GM19035 (cell line): Measurements from ENCODE around the gene OTUD7B.
A peak's percentile ranks its signal among the peaks of the same experiment; 100 is the strongest.

Source experiments
- ATAC-seq: cut with Tn5 transposase; IDR thresholded peaks from one replicate; pipeline ENCODE4 v1.9.1; 2021; ENCODE audit not compliant: unreplicated experiment

OTUD7B gene

GRCh38 chr1:150003801-150004200 lies 6.7 kb downstream of the OTUD7B start:
- ATAC-seq, result no peak

DNA sequence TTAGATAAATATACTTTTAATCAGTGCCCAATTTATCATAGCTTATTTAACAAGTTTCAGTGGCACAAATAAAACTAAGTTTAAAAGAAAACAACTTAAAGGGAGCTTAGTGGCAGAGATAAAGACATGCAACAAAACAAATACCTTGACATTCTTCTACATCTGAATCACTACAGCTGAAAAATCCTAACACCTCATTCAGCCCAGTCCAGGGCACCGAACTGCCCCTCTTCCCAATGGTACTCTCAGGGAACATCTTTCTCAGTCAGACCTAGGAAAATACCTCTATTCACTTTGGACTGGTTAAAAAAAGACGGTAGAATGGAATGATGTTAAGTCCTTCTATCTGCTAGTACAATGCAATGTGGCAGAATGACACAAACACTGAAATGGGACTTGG lies 8.3 kb downstream of the OTUD7B start:
- no peak for ATAC-seq

DNA sequence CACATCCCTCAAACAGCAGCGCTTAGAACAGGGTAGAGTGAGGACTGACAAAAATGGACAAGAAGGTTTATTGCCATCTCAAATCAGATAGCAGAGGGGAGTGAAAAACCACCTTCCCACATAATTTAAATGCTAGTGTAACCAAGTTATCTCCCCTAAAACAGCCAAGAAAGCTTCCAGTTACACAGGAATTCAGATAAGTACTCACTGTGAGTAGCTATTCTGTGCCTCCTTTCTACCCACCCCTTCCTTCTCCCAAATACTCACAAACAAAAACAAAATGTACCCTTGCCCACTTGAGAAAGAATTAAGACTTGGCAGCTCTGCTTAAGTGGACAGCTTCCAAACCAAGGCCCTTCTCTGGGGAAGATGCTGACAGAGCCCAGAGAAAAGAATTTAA lies 9.1 kb downstream of the OTUD7B start:
- no peak for ATAC-seq

DNA sequence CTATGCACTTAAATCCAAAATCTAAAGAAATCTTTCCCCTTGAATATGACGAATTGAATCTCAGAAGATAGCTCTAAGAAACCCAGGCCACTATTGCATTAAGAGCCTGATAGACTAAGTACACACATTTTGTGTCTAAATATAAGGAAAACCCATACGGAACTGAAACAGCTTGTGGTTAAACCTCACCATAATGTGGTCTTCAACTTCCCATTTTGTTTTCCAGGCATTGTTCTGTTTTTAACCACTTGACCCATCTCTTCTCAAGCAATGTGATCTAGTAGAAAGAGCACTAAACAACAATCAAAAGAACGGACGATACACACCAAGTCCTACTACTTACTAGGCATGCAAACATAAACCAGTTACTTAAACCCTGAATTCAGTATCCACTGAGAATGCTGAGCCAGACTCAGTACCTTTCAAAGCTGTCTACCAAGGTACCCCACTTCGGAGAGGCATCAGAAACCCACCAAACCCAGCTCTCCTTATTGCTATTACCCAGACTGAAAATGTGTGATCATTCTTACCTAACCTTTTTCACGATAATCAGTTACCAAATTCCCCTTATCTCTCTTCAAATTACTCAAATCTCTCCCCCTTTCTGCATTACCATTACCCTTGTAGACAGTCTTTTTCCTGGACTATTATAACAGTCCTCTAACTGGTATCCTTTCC lies 12.8 kb downstream of the OTUD7B start:
- peak; percentile 77 for ATAC-seq

GRCh38 chr1:149995927-149996326 lies 14.6 kb downstream of the OTUD7B start:
- no peak for ATAC-seq

- ATAC-seq, result no peak
These were observed 16.8 kb downstream of the OTUD7B start for GRCh38 chr1:149993764-149994163.

GRCh38 chr1:149993181-149993580 lies 17.3 kb downstream of the OTUD7B start:
- ATAC-seq, result no peak

DNA sequence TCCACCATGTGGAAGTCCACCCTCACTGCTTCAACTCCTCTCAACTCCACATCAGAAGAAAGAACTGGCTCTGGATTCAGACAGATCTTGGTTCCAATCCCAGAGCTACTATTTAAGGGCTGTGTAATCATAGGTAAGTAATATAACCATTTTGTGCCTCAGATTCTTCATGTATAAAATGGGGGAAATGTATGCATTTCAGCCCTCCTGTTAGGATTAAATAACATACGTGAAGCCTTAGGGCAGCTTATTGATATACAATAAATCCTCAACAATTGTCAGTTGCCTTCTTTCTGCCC lies 23.3 kb downstream of the OTUD7B start:
- no peak for ATAC-seq

- ATAC-seq, result no peak
These were observed 23.8 kb downstream of the OTUD7B start for GRCh38 chr1:149986486-149987296.

DNA sequence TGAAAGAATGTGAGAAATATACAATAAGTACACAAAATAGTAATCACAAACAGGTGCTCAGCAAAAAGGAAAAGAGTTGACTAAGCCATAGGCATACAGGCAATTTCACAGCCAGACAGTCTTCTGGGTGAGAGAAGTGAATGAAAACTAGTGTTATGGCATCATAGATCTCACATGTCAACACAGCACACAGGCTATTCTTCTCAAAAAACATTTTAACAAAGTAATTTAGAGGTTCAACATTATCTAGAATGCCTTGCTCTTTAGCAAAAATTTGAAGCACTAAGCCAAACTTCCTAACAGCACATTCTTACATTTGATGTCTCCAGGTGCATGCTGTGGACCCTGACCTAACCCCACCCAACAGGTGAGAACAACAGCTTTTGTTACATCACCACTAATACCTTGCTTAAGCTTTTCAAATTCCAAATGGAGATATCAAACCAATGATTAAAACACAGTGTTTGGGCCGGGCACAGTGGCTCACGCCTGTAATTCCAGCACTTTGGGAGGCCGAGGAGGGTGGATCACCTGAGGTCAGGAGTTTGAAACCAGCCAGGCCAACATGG lies 30.5 kb downstream of the OTUD7B start:
- ATAC-seq, result no peak

- ATAC-seq, result no peak
These were observed 31.1 kb downstream of the OTUD7B start for GRCh38 chr1:149979245-149979971.

- no peak for ATAC-seq
These were observed 31.9 kb downstream of the OTUD7B start for GRCh38 chr1:149978547-149979023.

DNA sequence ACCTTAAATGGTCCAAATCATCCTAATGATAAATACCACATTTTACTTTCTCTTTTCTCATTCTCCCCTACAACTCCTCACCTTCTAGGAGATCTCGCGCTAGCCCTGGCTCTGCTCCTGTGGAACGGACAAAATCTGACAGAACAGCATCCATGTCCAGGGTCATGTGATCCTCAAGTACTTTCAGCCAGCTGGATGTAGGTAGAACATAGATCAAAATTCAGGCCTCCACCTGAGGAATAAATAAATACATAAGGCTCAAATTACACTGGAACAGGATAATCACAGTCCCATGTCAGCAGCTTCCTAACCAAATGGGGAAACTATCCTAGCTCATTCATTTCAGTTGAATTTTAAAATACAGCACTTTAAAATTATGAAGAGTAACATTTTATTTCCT lies 33.2 kb downstream of the OTUD7B start:
- ATAC-seq, result no peak

- no peak for ATAC-seq
These were observed 38.0 kb downstream of the OTUD7B start for GRCh38 chr1:149972547-149972946.

- ATAC-seq, result no peak
These were observed 42.9 kb downstream of the OTUD7B start for GRCh38 chr1:149967646-149968045.

- ATAC-seq, result no peak
These were observed 43.5 kb downstream of the OTUD7B start for GRCh38 chr1:149967041-149967440.

- ATAC-seq, result no peak
These were observed 44.1 kb downstream of the OTUD7B start for GRCh38 chr1:149966405-149966804.

- no peak for ATAC-seq
These were observed 45.1 kb downstream of the OTUD7B start for GRCh38 chr1:149965440-149965839.

DNA sequence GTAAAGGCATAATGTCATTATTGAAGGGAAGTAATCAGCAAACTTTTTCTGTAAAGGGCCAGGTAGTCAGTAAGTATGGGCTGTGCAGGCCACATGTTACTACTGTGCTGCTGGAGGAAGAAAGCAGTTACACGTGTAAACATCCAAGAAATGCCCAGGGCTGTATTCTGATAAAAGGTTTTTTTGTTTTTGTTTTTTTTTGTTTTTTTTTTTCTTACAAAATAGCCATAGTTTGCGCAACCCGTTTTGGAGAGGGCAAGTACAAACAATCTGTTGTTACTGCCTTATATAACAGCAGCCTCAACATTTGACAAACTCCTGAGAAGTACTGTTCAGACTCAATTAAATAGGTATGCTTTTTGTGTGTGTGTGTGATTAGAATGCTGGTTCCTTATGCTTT lies 47.2 kb downstream of the OTUD7B start:
- no peak for ATAC-seq

GRCh38 chr1:149962736-149963135 lies 47.8 kb downstream of the OTUD7B start:
- no peak for ATAC-seq

DNA sequence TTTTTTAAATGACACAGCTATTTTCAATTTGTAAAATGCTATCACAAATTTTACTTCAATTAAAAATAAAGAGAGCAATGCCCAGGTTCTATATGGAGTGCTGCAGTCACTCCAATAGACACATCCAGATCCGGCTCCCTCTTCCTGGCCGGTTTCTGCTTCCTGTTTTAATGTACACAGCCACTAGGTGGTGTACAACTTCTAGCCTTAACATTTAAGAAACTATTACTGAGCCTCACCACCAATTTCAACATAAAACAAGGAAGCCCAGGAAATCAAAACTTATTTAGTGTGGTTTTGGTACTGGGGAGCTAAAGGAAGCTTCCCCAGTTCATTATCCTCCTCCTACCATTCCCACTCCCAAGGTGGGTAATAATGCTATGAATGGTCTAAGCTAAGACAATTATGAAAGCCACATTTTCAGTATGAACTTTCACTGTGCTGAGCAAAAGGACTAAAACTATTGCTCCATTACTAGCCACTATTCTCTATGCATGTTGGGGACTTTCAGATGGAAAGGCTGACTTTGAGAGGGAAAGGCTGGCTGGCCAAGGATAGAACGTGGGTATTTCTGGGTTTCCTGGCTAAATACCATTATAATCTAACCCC lies 48.4 kb downstream of the OTUD7B start:
- ATAC-seq, result no peak
